ENCODE data around the gene MAP2K5. TPM values are rescaled to one million over a fixed set of nuclear protein-coding genes. Genes with fewer than 3 reads are reported as not detected.

MAP2K5 gene
- total RNA-seq, 1 experiment from 2014 or later = 13.6 TPM

- H3K4me3 Mint-ChIP-seq = peak overlapping the region; percentile 76
- no peaks in the 10 kb centered on the region; the same call in 1 of the 2 replicates for H3K36me3 Mint-ChIP-seq
- DNase-seq (ENCODE audit: low spot score) = no peak
- no peak for TF ChIP-seq AFF4 (CRISPR knock-in tag; IDR thresholded peaks at IDR 0.05; ENCODE audit: borderline replicate concordance)
- TF ChIP-seq ATF6 (CRISPR knock-in tag; IDR thresholded peaks at IDR 0.05) = no peak
- TF ChIP-seq GABPB1 (CRISPR knock-in tag; IDR thresholded peaks at IDR 0.05) = no peak
- TF ChIP-seq ZNF263 (CRISPR knock-in tag; IDR thresholded peaks at IDR 0.05; ENCODE audit: low read depth) = no peak
- TF ChIP-seq ZNF416 (CRISPR knock-in tag; IDR thresholded peaks at IDR 0.05) = no peak
- no peak for TF ChIP-seq ZNF423 (CRISPR knock-in tag; IDR thresholded peaks at IDR 0.05)
- no peak for TF ChIP-seq EMX1 (CRISPR knock-in tag; IDR thresholded peaks at IDR 0.05)
- TF ChIP-seq HMGXB4 (CRISPR knock-in tag; IDR thresholded peaks at IDR 0.05) = no peak
- no peak for TF ChIP-seq USF1 (CRISPR knock-in tag; IDR thresholded peaks at IDR 0.05)
- TF ChIP-seq KAT7 (CRISPR knock-in tag; IDR thresholded peaks at IDR 0.05; ENCODE audit: borderline replicate concordance) = no peak
- no peak for TF ChIP-seq HMGA2 (CRISPR knock-in tag; IDR thresholded peaks at IDR 0.05)
- no peak for TF ChIP-seq RORB (CRISPR knock-in tag; IDR thresholded peaks at IDR 0.05)
- H3K9me3 Mint-ChIP-seq = no peaks in the 10 kb centered on the region
- CTCF ChIA-PET = interaction anchor here (0.6 to 5.0 kb wide), 4 partner anchors 8 to 143 kb away, joined by 3 to 31 read pairs (median 3); no protein-coding TSS in a partner anchor
- peaks cover 63% of the 10 kb centered on the region for H3K4me1 Mint-ChIP-seq
- no peak for ATAC-seq
- POLR2A ChIA-PET = no interaction called here
- H3K27me3 Mint-ChIP-seq (ENCODE audit: low read depth) = peaks cover 94% of the 10 kb centered on the region
- no peak overlapping the region for H3K27ac Mint-ChIP-seq
Measured at GRCh38 chr15:67824197-67824968, 281.9 kb downstream of the MAP2K5 start.

GRCh38 chr15:67824976-67825880 lies 282.7 kb downstream of the MAP2K5 start, which contains the start of gene SKOR1:
Gene SKOR1, plus strand, starts transcription at chr15:67825509. Its CDS starts 94 bp downstream, at chr15:67825603.
- Mint-ChIP-seq H3K4me3 (peak within 1 kb of the TSS; percentile 76), H3K36me3 (no peaks in the 10 kb centered on the region; the same call in 1 of the 2 replicates), H3K27me3 (ENCODE audit: low read depth) (peaks cover 94% of the 10 kb centered on the region), H3K27ac (no peak within 1 kb of the TSS), H3K4me1 (peaks cover 62% of the 10 kb centered on the region), H3K9me3 (no peaks in the 10 kb centered on the region)
- DNase-seq (ENCODE audit: low spot score) (peak; percentile 74), ATAC-seq (peak; percentile 36)
- ChIA-PET POLR2A (no interaction called here), CTCF (interaction anchor here (0.6 to 5.0 kb wide), 4 partner anchors 8 to 324 kb away, joined by 3 to 31 read pairs (median 3); no protein-coding TSS in a partner anchor)
- TF ChIP-seq GTF2I (CRISPR knock-in tag; conservative IDR thresholded peaks at IDR 0.05) (no peak; the same call in 1 of the 2 replicates), AR (CRISPR knock-in tag; IDR thresholded peaks at IDR 0.05) (no peak), NFATC4 (CRISPR knock-in tag; IDR thresholded peaks at IDR 0.05) (no peak), ATF1 (CRISPR knock-in tag; IDR thresholded peaks at IDR 0.05) (no peak), TCF7 (CRISPR knock-in tag; IDR thresholded peaks at IDR 0.05; ENCODE audit: low read depth) (no peak), PRDM15 (CRISPR knock-in tag; IDR thresholded peaks at IDR 0.05) (peak; percentile 88)

Data from WTC11 (cell line).